AG08396 (cell line): Measurements from ENCODE around the gene ZNF366.
"Not testable (repeated sequence)": the region's sequence is repeated elsewhere in the genome, so short reads cannot be mapped to it uniquely, and the experiment has no call there.

Source experiments
- DNase-seq: peaks from one replicate; pipeline ENCODE4 v3.0.0; 2012; ENCODE audit warnings: low spot score, mixed read lengths

Gene ZNF366

DNA sequence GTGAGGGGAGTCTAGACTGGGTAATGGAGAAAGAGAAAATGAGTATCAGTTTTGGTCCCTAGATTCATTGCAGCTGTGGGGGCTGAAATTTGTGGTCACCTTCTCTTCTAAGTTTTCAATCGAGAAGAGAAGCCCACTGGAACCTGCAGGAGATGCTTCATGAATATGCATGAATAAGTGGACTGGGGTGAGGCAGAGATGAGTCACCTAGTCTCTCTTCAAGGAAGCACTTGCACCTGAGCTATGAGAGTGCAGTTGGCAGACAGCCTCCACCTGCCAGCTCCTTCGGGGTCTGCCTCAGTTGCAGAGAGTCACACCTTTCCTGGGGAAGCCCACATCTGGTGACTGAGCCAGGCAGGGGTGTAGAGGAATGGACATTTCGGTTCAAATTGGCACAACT lies 69.1 kb downstream of the ZNF366 start:
- DNase-seq = no peak

DNA sequence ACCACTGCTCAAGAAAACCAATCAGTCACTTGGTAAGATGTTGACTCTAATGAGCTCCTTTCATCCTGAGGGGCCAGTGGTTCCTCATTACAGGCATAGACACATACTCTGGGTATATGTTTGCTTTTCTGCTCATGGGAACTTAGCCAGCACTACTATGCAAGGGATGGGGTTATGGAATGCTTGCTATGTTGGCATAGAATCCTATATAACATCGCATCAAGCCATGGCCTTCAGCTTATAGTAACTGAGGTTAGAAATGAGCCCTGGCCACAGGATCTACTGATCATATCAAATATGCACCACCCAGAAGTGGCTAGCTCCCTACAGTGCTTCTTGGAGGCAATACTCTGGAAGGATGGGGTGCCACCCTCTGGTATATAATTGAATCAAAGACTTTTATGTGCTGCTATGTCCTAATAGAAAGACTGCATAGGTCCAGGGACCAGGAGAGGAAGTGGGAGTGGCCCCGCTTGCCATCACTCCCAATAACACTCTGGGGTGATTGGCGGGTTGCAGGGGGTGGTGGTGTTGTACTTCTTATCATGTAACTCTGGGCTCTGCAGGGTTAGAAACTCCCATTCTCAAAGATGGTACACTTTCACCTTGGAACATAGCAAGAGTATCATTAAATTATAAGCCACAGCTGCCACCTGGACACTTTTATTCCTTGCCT lies 70.3 kb downstream of the ZNF366 start:
- DNase-seq = no peak

DNA sequence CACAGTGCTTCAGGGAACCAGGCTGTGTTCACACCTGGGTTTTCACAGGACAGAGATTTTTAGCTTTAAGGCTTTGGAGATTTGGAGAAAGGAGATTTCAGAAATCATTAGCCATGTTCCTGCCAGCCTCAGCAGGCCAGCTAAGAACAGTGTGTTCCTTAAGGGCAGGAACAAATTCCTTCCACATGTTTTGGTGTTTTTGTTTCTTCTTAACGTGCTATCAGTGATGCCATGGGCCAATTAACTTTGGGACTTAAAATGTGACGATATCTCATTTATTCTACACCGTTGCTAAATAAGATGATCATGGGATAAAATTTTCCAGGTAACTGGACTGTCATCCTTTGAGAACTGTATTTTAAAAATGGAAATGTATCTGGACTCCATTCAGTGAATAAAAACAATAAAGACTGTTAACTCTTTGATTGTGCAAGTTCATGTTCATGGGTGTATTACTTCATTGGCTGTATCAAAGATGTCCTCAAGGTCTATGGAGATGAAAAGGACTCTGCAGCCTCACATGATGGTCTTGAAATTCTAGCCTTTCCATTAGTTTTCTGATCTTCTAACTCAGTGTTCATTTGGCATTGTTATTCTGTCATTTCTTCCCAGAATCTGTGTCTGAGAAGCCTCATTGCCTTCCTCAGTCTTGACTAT lies 72.3 kb downstream of the ZNF366 start:
- no peak for DNase-seq

DNA sequence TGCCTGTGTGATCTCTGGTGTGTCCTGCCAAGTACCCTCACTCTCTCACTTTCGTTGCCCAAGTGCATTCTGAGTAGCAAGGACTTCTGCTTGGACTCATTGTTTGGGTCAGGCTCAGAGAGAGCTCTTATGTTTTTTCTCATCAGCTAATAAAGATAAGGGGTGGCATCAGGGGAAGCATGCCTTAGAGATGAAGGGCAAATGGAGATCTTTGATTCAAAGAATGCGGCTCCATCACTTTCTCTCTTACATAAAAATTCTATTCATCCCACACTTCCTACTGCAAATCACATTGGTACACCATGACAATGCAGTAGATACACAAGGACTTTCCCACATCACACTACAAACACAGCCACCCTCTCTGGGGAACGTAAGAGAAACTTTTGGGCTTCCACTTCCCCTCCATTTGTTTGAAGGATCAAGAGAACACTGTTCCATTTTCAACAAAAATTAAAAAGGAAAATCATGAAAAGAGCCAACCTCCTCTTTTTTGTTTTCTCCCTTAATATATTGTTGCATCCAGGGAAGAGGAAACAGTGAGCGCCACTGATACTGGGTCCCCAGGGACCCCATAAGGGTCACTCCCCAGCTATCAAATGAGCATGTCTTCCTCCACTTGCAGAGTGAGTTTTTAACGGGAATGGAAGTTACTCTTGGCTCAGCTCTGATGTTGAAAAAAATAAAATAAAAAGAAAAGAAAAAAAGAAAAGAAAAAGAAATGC lies 73.0 kb downstream of the ZNF366 start:
- DNase-seq = no peak

DNA sequence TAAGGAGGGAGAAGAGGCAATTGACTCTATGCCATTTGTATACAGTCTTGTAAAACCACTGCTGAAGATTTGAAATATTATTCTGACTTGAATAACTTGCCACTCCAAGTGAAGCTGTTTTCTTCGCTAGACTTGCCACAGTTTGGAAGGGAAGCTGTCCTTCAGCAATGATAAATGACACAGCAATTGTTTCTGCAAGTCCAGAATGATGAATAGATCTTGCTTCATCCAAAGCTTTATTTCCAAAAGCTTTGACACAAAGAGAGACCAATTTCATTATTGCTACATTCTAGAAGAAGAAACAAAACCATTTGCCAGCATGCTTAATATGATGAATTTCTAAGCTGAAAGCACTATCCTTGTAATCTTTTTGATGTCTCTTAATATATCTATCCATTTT lies 73.7 kb downstream of the ZNF366 start:
- DNase-seq = no peak

DNA sequence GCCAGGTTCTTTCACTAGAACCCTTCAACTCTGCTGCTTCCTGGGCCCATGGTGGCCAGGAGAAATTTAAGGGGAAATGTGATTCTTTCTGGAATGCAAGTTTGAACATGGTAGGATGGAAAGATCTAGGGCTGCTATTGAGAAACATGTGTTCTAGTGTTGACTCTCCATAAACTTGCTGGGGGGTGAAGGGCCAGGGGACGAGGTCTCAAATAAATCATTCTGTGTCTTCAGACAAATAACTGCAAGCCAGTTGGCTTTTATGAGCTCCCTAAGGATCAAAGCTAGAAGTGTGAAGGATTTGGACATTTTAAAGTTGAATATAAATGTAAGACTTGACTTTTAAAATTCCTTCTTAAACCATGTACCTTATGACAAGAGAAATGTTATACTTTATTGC lies 78.5 kb downstream of the ZNF366 start:
- DNase-seq = no peak

DNA sequence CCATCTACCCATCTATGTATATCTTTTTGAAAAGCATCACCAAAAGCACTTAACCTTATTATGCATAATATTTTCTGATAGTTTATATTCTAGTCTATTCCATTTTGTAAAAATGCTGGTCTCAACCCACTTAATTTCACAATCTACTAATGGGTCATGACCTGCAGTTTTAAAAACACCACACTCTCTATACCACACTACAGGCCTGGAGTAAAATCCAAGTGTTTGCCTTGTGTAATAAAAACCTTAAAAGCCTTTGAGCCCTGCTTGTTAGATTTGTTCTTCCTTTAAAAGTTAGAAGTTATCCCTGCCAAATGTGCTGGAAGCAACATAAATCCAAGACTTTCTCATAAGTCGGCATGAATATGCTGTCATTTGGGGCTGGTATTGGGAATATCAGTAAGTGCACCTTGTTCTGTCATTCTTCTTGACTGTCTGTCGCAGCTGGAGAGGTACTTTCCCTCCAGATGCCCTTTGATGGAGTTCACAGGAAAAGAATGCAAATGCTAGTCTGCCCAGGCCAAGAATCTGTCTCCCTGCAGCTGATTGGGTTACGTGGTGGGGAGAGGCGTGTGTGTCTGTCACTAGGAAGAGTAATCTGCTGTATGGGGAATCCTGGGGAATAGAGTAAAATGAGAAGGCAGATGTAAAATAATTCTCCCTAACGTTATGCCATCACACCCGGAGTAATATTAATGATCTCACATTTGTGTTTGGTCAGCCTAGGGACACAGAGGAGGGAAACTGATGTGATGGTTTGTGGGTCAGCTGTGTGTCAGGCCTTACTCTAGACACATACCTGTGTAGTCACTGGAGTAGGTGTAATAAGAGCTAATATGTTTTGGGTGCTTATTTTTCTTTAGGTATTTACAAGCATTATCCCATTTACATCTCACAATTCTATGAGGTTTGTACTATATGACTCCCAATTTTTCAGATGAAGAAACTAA lies 79.4 kb downstream of the ZNF366 start:
- peak; percentile 57 for DNase-seq

DNA sequence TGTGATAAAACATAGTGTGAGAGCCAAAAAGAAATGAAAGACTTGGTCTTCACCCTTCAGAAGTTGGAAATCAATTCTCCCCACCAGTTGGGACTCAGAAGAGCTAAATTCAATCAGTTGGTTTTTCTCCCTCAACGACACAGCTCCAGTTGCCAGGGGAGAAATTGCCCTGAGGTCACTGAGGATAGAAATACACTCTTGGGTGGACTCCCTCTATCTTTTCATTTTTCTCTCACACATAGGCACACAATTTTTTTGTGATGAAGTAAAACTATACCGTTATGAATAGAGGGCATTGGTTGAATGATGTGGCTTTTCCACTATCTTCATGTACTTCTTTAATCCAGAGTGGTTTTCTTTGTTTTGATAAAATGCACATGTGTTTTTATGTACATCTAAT lies 80.2 kb downstream of the ZNF366 start:
- no peak for DNase-seq

DNA sequence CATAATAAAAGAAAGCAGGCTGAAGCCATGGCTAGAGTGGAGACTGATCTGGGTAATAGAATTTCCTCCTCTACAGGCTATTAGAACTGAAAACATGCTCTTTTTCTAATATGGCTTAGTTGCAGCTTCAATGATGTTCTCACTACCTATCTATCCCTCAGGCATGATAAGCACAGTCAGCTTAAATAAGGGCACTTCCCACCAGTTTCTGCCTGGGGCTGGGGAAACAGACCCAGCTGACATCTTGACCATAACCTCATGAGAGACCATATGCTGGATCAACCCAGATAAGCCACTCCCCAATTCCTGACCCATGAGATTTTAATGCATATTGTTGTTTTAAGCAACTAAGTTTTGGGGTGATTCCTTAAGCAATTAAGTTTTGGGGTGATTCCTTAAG lies 81.2 kb downstream of the ZNF366 start:
- no peak for DNase-seq

DNA sequence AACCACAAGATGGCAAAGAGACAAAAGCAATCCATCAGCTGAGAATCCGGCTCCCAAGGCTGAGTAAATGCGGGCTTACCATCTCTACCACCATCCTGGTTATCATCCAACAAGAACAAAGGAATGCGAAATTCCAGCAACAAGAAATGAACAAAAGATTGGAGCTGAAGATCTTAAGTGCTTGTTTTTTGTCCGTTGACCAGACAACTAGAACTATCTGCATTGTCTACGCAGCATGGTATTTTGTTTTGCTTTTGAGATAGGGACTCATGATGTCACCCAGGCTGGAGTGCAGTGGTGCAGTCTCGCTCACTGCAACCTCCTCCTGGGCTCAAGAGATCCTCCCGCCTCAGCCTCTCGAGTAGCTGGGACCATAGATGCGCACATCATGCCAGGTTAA lies 88.9 kb downstream of the ZNF366 start:
- no peak for DNase-seq

DNA sequence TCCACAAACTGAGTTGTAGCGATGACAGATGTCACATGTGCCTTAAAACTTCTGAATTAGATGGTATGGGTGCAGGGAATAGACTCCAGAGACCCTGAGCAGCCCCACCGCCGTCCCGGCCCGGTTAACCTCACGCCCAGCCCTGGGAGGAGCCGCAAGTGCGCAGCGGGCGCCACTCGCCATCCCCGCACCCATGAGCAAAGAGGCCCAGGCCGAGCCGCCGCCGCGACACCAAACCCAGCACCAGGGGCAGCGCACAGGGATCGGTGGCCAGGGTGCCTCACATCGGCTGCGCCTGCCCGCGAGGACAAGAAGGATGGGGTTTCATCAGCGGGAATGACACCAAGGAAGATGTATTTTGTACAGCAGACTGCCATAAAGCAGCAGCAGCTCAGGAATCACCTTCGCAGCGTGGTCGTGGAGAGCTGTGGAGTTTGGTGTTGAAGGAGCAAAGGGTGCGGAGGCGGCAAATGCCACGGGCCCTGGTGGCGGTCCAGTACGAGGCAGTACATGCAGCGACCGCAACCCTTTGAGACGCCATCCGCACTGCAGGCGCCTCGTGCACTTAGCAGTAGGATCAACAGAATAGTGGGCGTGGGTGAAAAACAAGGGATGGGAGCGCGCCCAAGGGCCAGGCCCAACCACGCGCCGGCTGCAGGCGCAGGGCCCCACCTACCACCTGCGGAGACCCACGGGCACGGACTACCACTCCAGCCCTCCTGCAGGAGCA lies 89.7 kb downstream of the ZNF366 start:
- no peak for DNase-seq

DNA sequence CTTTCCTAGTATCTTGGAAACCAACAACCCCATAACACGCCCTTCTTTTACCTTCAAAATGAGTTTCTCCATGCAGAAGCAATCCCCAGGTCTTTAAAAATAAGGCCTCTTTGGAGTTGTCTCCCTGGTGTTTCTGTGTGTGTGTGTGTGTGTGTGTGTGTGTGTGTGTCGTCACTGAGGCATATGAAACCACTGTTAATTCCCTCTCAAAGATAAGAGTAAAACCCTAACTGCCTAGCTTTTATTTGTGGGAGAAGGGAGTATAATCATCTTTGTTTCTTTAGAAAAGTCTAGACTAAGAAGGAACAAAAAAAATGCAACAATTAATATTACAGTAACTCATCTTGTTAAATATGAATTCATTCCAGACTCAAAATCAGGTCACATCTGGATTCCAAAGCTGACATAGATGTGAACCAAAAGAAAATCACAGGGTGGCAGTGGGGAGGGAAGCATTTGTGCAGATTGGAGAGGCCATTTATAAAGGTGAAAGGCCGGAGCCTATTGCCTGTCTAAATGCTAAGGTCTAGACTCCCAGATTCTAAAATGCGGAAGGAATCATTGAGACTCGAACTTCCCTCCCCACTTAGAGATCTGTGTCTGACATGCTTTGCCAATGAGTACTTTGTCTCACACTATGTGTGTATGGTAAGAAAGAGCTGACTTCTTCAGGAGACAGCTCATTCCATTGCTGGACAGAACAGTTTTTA lies 91.4 kb downstream of the ZNF366 start:
- DNase-seq = no peak

DNA sequence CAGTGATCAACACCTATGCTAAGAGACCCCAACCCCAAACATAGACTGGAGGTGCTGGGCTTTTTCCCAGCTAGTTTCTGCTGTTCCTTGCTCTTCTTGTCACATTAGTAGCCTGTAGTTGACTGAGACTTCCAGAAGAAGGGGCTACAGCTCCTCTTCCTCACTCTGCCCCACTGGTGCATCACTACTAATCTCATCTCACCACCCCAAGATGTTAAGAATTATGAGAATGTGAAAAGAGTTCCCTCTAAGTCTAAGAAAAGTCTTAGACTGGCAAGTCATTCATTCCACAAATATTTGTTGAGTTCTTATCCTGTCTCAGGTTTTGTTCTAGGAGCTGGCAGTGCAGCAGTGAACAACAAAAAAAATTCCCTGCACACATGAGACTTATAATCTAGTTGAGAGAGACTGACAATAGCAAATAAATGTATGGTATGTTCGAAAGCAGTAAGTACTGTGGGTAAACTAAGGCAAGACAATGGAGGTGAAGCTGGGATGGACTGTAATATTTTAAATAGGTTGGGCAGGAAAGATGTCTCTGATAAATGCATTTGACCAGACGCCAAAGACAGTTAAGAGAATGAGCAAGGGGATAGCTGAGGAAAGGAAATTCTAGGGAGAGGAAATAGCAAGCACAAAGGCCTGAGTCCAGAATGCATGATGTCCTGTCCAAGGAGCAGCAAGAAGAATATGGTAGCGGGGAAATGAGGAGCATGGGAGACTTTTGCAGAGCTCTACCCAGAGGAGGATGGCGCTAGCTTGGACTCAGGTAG lies 94.7 kb downstream of the ZNF366 start:
- DNase-seq = peak; percentile 57

DNA sequence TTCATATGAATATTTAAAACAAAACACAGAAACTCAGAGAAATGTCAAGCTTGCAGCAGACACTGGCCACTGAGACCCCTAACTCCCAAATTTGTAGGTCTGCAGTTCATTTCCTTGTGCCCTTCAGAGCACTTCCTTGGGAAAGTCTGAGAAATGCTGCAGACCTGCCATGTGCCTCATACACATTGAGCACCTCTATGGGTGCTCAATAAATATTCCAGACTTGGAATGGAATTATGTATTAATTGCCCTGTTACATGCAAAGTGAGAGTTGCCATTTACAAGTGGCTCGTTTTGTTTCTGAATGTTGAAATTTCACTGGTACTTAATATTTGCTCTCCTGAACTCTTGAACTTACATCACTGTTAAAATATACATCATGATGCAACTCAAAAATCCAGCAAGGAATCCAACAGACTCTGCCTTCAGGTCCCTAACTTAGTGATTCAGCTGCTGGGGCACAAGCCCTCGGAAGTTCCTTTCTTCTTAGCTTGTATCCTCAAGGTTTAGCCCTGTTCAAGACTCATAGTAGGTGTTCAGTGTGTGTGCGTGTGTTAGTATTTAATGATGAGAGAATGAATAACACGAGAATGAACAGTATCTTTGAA lies 96.4 kb downstream of the ZNF366 start:
- DNase-seq = no peak

DNA sequence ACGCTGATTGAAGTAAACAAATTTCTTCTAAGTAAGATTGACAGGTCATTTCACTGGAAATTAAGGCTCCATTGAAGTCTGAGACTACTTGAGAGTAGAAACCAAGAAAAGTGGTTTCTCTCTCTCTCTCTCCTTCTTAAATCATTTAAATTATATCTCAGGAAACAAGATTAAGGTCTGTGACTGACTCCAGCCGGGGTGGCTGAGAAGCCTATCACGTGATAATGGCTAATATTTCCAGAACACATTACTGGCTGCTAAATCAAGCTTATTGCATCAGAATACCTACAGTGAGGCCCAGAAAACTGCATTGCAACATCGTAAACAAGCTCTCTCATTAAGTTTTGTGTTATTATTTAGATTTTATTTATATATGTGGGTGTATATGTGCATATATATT lies 98.6 kb downstream of the ZNF366 start:
- DNase-seq = no peak

DNA sequence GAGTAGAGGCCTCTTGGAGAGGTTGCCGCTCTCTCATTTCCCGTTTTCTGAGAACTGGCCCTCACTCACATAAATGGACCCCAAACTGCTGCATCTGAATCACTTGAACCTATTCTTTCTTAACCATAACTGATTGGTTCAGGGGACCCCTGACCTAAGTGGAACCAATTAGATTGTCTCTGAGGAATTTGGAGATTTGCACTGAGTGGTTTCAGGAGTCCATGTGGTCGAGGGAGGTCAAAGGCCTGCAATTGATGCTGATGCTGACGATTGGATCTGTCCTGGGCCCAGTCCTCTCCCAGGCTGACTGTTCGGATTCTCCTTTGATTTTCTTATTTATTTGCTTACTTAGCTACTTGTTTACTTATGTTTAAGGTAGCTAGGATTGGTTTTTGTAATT lies 99.1 kb downstream of the ZNF366 start:
- no peak for DNase-seq

DNA sequence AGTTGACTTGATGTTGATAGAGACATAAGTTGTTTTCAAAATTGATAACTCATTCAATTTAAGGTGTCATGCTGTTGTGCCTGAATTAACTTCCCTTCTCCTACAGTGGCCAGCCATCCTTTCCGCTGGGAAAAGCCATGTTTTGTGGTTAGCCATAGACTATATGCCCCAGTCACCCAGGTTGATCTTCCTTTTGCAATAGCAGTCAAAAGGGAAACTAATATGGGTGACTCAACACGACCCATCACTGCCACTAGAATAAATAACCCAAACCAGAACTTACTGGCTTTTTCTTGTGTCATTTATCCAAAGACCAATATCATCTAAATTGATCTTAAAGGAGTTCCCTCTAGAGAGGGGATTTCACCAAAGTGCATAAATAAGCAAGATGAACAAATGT lies 99.7 kb downstream of the ZNF366 start:
- no peak for DNase-seq

DNA sequence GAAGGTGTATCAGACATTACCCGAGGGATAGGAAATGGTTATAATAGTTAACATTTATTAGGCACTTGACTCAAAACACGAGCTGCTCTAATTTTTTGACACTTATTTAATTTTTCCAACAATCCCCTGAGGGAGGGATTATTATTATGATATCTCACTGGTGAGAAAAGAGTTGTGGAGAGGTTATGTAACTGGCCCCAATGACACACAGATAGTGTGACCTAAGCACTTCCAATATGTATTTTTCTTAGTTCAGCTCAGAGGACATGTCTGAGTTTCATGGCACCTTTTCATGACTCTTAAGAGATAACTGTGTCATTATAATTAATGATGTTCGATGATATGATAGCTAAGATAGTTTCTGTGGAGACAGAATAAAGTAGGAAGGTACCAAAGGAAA lies 100.1 kb downstream of the ZNF366 start:
- no peak for DNase-seq

DNA sequence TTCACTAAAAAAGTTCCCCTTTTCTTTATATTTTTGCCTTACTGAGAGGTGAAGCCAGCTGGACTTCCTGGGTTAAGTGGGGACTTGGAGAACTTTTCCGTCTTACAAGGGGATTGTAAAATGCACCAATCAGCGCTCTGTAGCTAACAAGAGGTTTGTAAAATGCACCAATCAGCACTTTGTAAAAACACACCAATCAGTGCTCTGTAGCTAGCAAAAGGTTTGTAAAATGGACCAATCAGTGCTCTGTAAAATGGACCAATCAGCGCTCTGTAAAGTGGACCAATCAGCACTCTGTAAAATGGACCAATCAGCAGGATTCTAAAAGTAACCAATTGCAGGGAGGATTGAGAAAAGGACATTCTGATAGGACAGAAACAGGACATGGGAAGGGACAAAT lies 102.4 kb downstream of the ZNF366 start:
- not testable (repeated sequence) for DNase-seq
